Measurements from ENCODE around the gene PLAU.
"Not testable (repeated sequence)": the region's sequence is repeated elsewhere in the genome, so short reads cannot be mapped to it uniquely, and the experiment has no call there.

PLAU gene

GRCh38 chr10:73895381-73895780 is 15.6 kb upstream of the PLAU start:
- in situ Hi-C loops (cut with MboI; ENCODE audit: low sequenced_read_pairs), result not testable (repeated sequence)

- in situ Hi-C loops (cut with MboI; ENCODE audit: low sequenced_read_pairs), result no loop called here
These were observed 13.2 kb upstream of the PLAU start for GRCh38 chr10:73897693-73898092.

- in situ Hi-C loops (cut with MboI; ENCODE audit: low sequenced_read_pairs), result no loop called here
These were observed 12.1 kb upstream of the PLAU start for GRCh38 chr10:73898730-73899410.

GRCh38 chr10:73899423-73899822 is 11.5 kb upstream of the PLAU start:
- in situ Hi-C loops (cut with MboI; ENCODE audit: low sequenced_read_pairs), result no loop called here

- in situ Hi-C loops (cut with MboI; ENCODE audit: low sequenced_read_pairs), result no loop called here
These were observed 10.9 kb upstream of the PLAU start for GRCh38 chr10:73900064-73900463.

GRCh38 chr10:73901261-73901660 is 9.7 kb upstream of the PLAU start:
- in situ Hi-C loops (cut with MboI; ENCODE audit: low sequenced_read_pairs), result no loop called here

- in situ Hi-C loops (cut with MboI; ENCODE audit: low sequenced_read_pairs), result no loop called here
These were observed 8.6 kb upstream of the PLAU start for GRCh38 chr10:73902351-73902750.

- in situ Hi-C loops (cut with MboI; ENCODE audit: low sequenced_read_pairs), result no loop called here
These were observed 5.5 kb upstream of the PLAU start for GRCh38 chr10:73905256-73906020.

- in situ Hi-C loops (cut with MboI; ENCODE audit: low sequenced_read_pairs), result no loop called here
These were observed 4.1 kb upstream of the PLAU start for GRCh38 chr10:73906524-73907447.

- in situ Hi-C loops (cut with MboI; ENCODE audit: low sequenced_read_pairs), result no loop called here
These were observed 3.0 kb upstream of the PLAU start for GRCh38 chr10:73907841-73908517.

- in situ Hi-C loops (cut with MboI; ENCODE audit: low sequenced_read_pairs), result no loop called here
These were observed 1.9 kb upstream of the PLAU start for GRCh38 chr10:73908853-73909539.

GRCh38 chr10:73909540-73910115 is 1.3 kb upstream of the PLAU start:
- in situ Hi-C loops (cut with MboI; ENCODE audit: low sequenced_read_pairs), result no loop called here

GRCh38 chr10:73910401-73910763 is 550 bp upstream of the PLAU start:
- in situ Hi-C loops (cut with MboI; ENCODE audit: low sequenced_read_pairs), result no loop called here

GRCh38 chr10:73911553-73912004 is 647 bp downstream of the PLAU start:
- in situ Hi-C loops (cut with MboI; ENCODE audit: low sequenced_read_pairs), result no loop called here

- in situ Hi-C loops (cut with MboI; ENCODE audit: low sequenced_read_pairs), result no loop called here
These were observed 3.1 kb downstream of the PLAU start for GRCh38 chr10:73914036-73914435.

- in situ Hi-C loops (cut with MboI; ENCODE audit: low sequenced_read_pairs), result no loop called here
These were observed 4.4 kb downstream of the PLAU start for GRCh38 chr10:73915206-73915851.

- in situ Hi-C loops (cut with MboI; ENCODE audit: low sequenced_read_pairs), result no loop called here
These were observed 6.0 kb downstream of the PLAU start for GRCh38 chr10:73916761-73917470.

GRCh38 chr10:73917566-73918305 is 6.8 kb downstream of the PLAU start:
- in situ Hi-C loops (cut with MboI; ENCODE audit: low sequenced_read_pairs), result no loop called here

Measured in HL-60/S4 treated with phorbol 12-myristate 13-acetate at 8.2 ng/mL for 4 days and 3 days (cell line).